Measurements from ENCODE around the gene PPIA.
A peak's percentile ranks its signal among the peaks of the same experiment; 100 is the strongest.

PPIA gene

DNA sequence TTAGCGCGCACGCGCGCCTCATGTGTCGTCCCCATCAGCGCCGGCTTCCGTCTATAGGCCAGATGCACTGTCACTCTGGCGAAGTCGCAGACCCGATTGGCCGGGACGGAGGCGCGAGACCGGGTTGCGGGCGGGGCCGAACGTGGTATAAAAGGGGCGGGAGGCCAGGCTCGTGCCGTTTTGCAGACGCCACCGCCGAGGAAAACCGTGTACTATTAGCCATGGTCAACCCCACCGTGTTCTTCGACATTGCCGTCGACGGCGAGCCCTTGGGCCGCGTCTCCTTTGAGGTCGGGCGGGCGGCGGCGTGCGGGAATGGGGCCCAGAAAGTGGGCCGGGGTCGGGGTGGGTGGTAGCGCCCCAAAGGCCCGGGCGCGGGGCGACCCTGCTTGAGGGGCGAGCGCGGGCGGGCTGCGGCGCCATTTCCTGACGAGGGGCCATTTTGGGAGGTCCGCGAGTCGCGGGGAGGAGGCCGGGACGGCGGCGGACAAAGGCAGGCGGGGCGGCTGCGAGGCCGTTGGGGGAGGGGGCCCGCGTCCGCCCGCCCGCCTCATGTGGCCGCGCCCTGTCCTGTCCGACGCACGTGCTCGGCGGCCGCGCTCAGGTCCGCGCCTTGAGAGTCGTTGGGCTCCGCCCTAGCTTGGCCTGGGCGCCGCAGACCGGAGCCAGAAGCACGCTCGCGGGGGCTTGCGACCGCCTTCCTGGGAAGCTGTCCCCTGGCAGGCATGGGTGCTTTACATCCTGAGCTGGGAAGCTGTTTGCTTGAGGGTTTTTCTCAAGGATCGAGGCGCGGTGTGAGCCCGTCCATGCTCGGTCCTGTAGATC, at the start of gene PPIA:
Gene PPIA, plus strand, starts transcription at position 178 of the 825 bp plus-strand sequence. Its CDS starts 44 bp downstream, at position 222.
- DNase-seq = peak; percentile 99
- H3K27me3 Mint-ChIP-seq = peaks cover 5% of the 10 kb centered on the region
- H3K4me1 Mint-ChIP-seq = peaks cover 39% of the 10 kb centered on the region
- peak within 1 kb of the TSS; percentile 85 for H3K4me3 Mint-ChIP-seq
- peaks cover 42% of the 10 kb centered on the region for H3K36me3 Mint-ChIP-seq
- peak within 1 kb of the TSS; percentile 97 for H3K27ac Mint-ChIP-seq
- no peaks in the 10 kb centered on the region for H3K9me3 Mint-ChIP-seq
- CTCF ChIA-PET = interaction anchor here (0.9 kb wide), 1 partner anchor 157 kb away, joined by 3 read pairs; no protein-coding TSS in a partner anchor

DNA sequence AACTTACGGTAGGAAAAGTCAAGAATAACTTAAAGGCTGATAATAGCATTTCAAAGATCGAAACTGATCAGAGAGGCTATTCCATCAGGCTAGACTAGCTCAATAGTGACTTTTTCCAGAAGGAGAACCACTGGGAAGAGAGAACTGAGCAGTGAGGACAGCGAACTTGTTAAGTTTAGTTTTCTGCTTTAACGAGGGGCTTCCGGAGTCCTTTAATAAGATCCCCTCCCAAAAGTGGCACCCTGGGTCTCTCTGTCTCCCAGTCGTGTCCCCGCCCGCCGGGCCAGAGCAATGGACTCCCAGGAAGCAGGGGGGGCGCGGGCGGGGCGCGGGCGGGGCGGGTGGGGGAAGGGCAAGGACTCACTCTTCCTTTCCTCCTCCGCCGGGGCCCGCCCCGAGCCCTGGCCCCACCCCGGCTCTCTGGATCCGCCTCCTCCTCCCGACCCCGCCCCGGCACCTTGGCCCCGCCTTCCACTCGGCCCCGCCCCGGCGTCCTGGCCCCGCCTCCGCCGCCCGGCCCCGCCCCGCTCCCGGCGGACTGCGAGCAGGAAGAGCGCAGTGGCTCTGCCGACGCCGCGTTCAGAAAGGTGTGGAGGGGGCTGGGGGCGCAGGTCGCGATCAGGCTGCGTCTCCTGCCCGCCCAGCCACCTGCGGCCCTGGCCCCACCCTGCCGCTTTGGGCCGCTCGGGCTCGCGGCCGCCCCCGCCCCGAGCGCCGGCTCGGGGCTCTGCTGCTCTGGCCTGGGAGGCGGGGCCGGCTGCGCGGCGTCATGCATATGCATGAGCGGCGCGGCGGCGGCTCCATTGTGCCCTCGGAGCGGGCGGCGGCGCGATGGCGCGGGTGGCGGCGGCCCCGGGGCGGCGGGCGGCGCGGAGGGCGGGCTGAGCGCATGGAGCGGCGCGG, 48.2 kb upstream of the PPIA start, which contains the start of gene ZMIZ2:
Gene ZMIZ2, plus strand, starts transcription at position 803 of the 903 bp plus-strand sequence. CDS start 7,403 bp downstream, outside the sequence.
- DNase-seq = peak; percentile 92
- CTCF ChIA-PET = no interaction called here
- peak within 1 kb of the TSS; percentile 90 for H3K27ac Mint-ChIP-seq
- peak within 1 kb of the TSS; percentile 76 for H3K4me3 Mint-ChIP-seq
- no peaks in the 10 kb centered on the region for H3K9me3 Mint-ChIP-seq
- no peaks in the 10 kb centered on the region for H3K27me3 Mint-ChIP-seq
- peaks cover 18% of the 10 kb centered on the region for H3K36me3 Mint-ChIP-seq
- H3K4me1 Mint-ChIP-seq = peaks cover 49% of the 10 kb centered on the region

DNA sequence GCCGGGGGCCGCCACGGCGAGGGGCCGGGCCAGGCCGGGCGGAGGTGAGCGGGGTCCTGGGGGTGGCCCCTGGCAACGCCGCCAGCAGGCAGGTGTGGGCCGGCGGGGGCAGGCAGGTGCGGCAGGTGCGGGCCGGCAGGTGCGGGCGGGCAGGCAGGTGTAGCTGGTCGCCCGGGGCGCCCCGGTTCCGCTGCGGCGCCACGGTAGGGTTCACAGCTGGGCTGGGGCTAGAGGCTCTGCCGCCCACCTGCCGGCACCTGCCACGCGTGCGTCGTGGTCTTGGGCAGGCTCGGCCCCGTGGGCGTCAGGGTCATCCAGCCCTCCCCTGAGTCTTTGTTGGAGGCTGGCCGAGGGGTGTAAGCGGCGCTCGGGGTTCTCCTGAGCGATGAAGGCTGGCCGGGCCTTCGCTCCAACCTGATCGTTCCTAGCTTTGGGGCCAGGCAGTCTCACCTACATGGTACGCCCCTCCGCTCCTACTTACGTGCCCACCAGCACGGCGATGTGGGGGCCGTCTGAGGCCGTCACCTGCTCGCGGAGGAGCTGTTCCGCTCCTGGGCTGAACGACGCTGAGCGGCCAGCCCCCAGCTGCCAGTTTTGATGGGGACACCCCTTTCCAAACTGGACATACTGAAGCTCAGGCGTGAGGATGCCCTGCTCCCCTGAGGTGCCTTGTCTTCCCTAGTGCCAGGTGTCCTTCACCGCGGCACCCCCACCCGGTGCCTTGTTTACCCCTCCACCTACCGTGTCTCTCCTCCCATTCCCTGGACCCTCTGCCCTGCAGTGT, 47.3 kb upstream of the PPIA start:
- CTCF ChIA-PET = interaction anchor here (1.1 to 1.5 kb wide), 3 partner anchors 20 to 110 kb away, joined by 3 read pairs; no protein-coding TSS in a partner anchor
- peaks cover 50% of the 10 kb centered on the region for H3K4me1 Mint-ChIP-seq
- no peaks in the 10 kb centered on the region for H3K27me3 Mint-ChIP-seq
- H3K9me3 Mint-ChIP-seq = no peaks in the 10 kb centered on the region
- peak overlapping the region; percentile 86 for H3K27ac Mint-ChIP-seq
- H3K4me3 Mint-ChIP-seq = peak overlapping the region; percentile 76
- H3K36me3 Mint-ChIP-seq = peaks cover 18% of the 10 kb centered on the region
- DNase-seq = no peak

- no peaks in the 10 kb centered on the region for H3K27me3 Mint-ChIP-seq
- peak overlapping the region; percentile 76 for H3K4me3 Mint-ChIP-seq
- H3K9me3 Mint-ChIP-seq = no peaks in the 10 kb centered on the region
- peaks cover 18% of the 10 kb centered on the region for H3K36me3 Mint-ChIP-seq
- H3K4me1 Mint-ChIP-seq = peaks cover 56% of the 10 kb centered on the region
- DNase-seq = no peak
- CTCF ChIA-PET = interaction anchor here (1.1 to 1.5 kb wide), 6 partner anchors 12 to 132 kb away, joined by 3 read pairs; no protein-coding TSS in a partner anchor
- peak overlapping the region; percentile 86 for H3K27ac Mint-ChIP-seq
Measured at GRCh38 chr7:44749992-44750391, 46.5 kb upstream of the PPIA start.

DNA sequence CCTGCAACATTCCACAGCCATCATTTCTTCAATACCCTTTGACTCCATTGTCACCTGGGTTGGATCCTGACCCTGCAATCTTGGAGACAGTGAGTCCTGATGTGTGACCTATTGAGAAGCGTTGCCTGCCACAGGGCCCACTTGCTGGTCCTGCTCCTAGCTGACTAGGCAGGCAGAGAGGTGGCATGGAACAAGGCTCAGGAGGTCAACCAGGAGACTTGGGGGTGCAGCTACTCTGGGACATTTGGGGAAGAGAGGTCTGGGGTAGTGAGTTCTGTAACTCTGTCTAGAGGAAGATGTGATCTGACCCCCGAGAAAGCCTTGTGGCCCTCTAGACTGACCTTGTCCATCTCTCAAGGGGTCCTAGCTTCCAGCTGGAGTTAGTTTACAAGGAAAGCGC, 46.1 kb upstream of the PPIA start:
- Mint-ChIP-seq H3K9me3 (no peaks in the 10 kb centered on the region), H3K36me3 (peaks cover 18% of the 10 kb centered on the region), H3K4me3 (peak overlapping the region; percentile 76), H3K27me3 (no peaks in the 10 kb centered on the region), H3K4me1 (peaks cover 59% of the 10 kb centered on the region), H3K27ac (peak overlapping the region; percentile 67)
- CTCF ChIA-PET = interaction anchor here (1.0 to 1.5 kb wide), 6 partner anchors 13 to 144 kb away, joined by 3 to 4 read pairs (median 3); partner anchors contain the start of gene OGDH
- no peak for DNase-seq

DNA sequence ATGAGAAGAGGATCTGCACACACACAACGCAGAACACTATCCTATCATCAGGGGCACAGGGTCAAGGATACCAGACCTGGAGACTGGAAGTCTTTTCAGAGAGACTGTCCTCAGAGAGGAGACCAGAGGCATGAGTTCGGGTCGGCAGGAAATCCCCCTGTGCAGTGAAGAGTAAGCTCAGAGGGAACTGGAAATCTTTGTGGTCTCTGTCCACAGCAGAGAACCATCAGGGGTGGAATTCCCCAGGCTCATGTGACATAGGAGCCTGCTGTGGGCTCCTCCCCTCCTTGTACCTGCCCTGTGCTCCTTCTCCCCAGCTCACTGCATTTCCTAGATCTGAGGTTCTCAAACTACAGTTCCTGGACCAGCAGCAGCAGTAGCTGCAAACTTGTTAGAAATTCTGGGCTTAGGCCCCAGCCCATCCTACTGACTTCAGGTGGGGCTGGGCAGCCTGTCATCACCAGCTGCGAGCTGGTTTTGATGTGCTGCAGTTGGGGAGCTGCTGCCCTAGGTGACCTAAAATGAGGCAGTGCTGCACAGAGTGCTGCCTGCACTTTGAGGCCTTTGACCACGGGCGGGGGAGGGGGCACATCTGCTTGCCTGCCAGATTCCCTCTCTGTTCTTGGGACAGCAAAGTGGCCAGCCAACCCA, 45.4 kb upstream of the PPIA start:
- Mint-ChIP-seq H3K4me1 (peaks cover 59% of the 10 kb centered on the region), H3K9me3 (no peaks in the 10 kb centered on the region), H3K27me3 (no peaks in the 10 kb centered on the region), H3K36me3 (peaks cover 18% of the 10 kb centered on the region), H3K27ac (peak overlapping the region; percentile 81), H3K4me3 (peak overlapping the region; percentile 76)
- CTCF ChIA-PET = interaction anchor here (0.6 to 1.5 kb wide), 6 partner anchors 14 to 145 kb away, joined by 3 to 4 read pairs (median 3); partner anchors contain the start of gene OGDH
- peak; percentile 52 for DNase-seq

GRCh38 chr7:44752822-44753221, 43.7 kb upstream of the PPIA start:
- H3K27ac Mint-ChIP-seq = no peak overlapping the region
- H3K9me3 Mint-ChIP-seq = no peaks in the 10 kb centered on the region
- no peak overlapping the region for H3K4me3 Mint-ChIP-seq
- H3K4me1 Mint-ChIP-seq = peaks cover 51% of the 10 kb centered on the region
- no peak for DNase-seq
- H3K36me3 Mint-ChIP-seq = peaks cover 18% of the 10 kb centered on the region
- CTCF ChIA-PET = no interaction called here
- H3K27me3 Mint-ChIP-seq = no peaks in the 10 kb centered on the region

DNA sequence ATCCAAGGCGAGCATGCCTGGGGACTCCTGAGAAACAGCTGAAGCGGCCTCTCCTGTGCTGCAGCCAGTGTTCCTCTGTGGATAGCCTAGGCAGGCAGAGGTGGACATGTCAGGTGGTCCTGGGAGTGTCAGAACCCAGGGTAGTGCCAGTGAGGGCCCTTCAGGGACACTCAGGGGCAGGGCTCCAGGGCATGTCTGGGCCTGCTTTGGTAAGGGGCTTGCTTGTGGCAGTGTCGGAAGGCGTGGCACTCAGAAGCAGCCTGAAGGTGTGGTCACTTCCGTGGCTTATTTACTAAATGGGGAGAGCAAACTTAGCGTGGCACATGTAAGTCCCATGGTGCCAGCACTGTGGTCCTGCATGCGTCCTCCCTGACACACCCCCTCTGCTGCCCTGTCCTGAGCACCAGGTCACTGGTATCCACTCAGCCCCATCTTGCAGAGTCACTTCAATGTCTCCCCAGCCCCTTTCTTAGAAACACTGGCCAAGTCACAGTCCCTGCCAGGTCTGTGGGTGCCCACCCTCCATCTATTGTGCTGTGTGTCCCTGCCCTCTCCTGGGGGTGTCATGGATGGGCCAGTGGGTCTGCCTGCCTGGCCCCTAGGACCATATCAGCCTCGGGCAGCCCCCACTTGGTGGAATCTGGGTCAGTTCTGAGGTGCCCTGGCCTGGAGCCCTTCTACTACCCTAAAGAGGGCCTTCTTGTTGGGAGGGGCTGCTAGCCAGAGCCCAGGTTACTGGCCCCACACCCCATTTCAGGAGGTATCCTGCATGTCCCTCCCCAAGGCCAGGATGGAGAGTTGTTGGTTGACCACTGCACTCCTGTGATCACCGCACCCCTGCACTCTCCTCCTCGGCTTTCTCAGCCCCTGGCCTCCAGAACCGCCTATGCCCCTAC, 41.4 kb upstream of the PPIA start:
- no peak overlapping the region for H3K4me3 Mint-ChIP-seq
- CTCF ChIA-PET = interaction anchor here (1.3 kb wide), 1 partner anchor 43 kb away, joined by 3 read pairs; no protein-coding TSS in a partner anchor
- no peaks in the 10 kb centered on the region for H3K9me3 Mint-ChIP-seq
- H3K36me3 Mint-ChIP-seq = peaks cover 17% of the 10 kb centered on the region
- H3K27me3 Mint-ChIP-seq = no peaks in the 10 kb centered on the region
- no peak for DNase-seq
- peak overlapping the region; percentile 45 for H3K27ac Mint-ChIP-seq
- peaks cover 41% of the 10 kb centered on the region for H3K4me1 Mint-ChIP-seq

GRCh38 chr7:44755698-44756627, 40.5 kb upstream of the PPIA start:
- peaks cover 16% of the 10 kb centered on the region for H3K36me3 Mint-ChIP-seq
- no peak overlapping the region for H3K27ac Mint-ChIP-seq
- no peak overlapping the region for H3K4me3 Mint-ChIP-seq
- no peaks in the 10 kb centered on the region for H3K9me3 Mint-ChIP-seq
- CTCF ChIA-PET = interaction anchor here (0.5 kb wide), 1 partner anchor 246 kb away, joined by 3 read pairs; no protein-coding TSS in a partner anchor
- no peaks in the 10 kb centered on the region for H3K27me3 Mint-ChIP-seq
- DNase-seq = no peak
- H3K4me1 Mint-ChIP-seq = peaks cover 32% of the 10 kb centered on the region

- CTCF ChIA-PET = interaction anchor here (0.5 kb wide), 1 partner anchor 245 kb away, joined by 3 read pairs; no protein-coding TSS in a partner anchor
Measured at GRCh38 chr7:44756904-44757303, 39.6 kb upstream of the PPIA start.

GRCh38 chr7:44757311-44757710, 39.2 kb upstream of the PPIA start:
- H3K9me3 Mint-ChIP-seq = no peaks in the 10 kb centered on the region
- no peaks in the 10 kb centered on the region for H3K27me3 Mint-ChIP-seq
- H3K36me3 Mint-ChIP-seq = peaks cover 18% of the 10 kb centered on the region
- CTCF ChIA-PET = no interaction called here
- peaks cover 20% of the 10 kb centered on the region for H3K4me1 Mint-ChIP-seq
- no peak overlapping the region for H3K27ac Mint-ChIP-seq
- H3K4me3 Mint-ChIP-seq = no peak overlapping the region
- DNase-seq = no peak

More at GRCh38 chr7:44756904-44757303, 39.6 kb upstream of the PPIA start:
- H3K27ac Mint-ChIP-seq = no peak overlapping the region
- peaks cover 16% of the 10 kb centered on the region for H3K36me3 Mint-ChIP-seq
- H3K9me3 Mint-ChIP-seq = no peaks in the 10 kb centered on the region
- DNase-seq = no peak
- no peaks in the 10 kb centered on the region for H3K27me3 Mint-ChIP-seq
- peaks cover 22% of the 10 kb centered on the region for H3K4me1 Mint-ChIP-seq
- H3K4me3 Mint-ChIP-seq = no peak overlapping the region
